ENCODE data around the gene GRK5.

DNA sequence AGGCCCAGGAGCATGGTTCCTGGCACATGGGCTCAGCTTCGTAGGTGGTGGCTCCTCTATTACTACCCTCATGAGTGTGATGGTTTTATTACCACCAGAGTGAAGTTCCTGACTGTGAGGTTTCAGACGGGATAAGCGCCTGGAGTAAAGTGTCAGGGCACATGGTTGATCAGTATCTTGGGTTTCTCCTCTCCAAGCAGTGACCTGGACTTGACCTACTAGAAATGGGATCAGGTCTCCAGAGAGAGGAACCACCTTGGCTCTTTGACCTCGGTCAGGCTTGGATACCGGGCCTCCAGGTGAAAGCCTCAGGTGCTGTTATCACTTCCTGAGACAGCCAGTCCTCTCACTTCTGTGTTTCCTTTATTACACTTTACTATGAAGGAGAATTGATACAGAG, 67.7 kb downstream of the GRK5 start:
- TF ChIP-seq, protein P1, sequence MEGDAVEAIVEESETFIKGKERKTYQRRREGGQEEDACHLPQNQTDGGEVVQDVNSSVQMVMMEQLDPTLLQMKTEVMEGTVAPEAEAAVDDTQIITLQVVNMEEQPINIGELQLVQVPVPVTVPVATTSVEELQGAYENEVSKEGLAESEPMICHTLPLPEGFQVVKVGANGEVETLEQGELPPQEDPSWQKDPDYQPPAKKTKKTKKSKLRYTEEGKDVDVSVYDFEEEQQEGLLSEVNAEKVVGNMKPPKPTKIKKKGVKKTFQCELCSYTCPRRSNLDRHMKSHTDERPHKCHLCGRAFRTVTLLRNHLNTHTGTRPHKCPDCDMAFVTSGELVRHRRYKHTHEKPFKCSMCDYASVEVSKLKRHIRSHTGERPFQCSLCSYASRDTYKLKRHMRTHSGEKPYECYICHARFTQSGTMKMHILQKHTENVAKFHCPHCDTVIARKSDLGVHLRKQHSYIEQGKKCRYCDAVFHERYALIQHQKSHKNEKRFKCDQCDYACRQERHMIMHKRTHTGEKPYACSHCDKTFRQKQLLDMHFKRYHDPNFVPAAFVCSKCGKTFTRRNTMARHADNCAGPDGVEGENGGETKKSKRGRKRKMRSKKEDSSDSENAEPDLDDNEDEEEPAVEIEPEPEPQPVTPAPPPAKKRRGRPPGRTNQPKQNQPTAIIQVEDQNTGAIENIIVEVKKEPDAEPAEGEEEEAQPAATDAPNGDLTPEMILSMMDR (conservative IDR thresholded peaks at IDR 0.05; ENCODE audit: low read depth, low read length): no peak
- TF ChIP-seq EZH2 (IDR thresholded peaks at IDR 0.05; ENCODE audit: borderline replicate concordance, low read depth, low read length, poor library complexity, severe bottlenecking): no peak
